Mononuclear cell (primary cell): ENCODE measurements around the gene PIP5K1B. TPM values are rescaled to one million over a fixed set of nuclear protein-coding genes. Genes with fewer than 3 reads are reported as not detected.
"Not testable (repeated sequence)": the region's sequence is repeated elsewhere in the genome, so short reads cannot be mapped to it uniquely, and the experiment has no call there.

Experiments
- H3K27me3 ChIP-seq: 2 replicates; pipeline ENCODE4 v1.6.0; 2011; ENCODE audit warnings: low read length, control low read depth; ENCODE audit not compliant: insufficient read depth
- H3K4me1 ChIP-seq: 2 replicates; pipeline ENCODE4 v1.5.1; 2011; ENCODE audit warnings: mild to moderate bottlenecking, low read length, control low read depth; ENCODE audit not compliant: insufficient read depth
- H3K4me3 ChIP-seq: 2 replicates; pipeline ENCODE4 v1.5.1; 2011; ENCODE audit warnings: mild to moderate bottlenecking, low read length, moderate library complexity
- H3K9me3 ChIP-seq: 2 replicates; pipeline ENCODE4 v1.5.1; 2011; ENCODE audit warnings: low read depth, mild to moderate bottlenecking, control low read depth, low read length
- total RNA-seq: library from RNA; depleted of rRNA; stranded (reverse); fragments of >200 nt; gene quantifications from one replicate; pipeline ENCODE4 v1.2.3, GENCODE V29; 2012

PIP5K1B gene
- total RNA-seq, 1 donor: 1.5 TPM

GRCh38 chr9:68699625-68700024, 5.4 kb upstream of the PIP5K1B start:
- not testable (repeated sequence) for H3K9me3 ChIP-seq, H3K4me3 ChIP-seq
- Histone ChIP-seq H3K4me1 (peaks cover 12% of the 10 kb centered on the region), H3K27me3 (peaks cover 16% of the 10 kb centered on the region)

GRCh38 chr9:68702493-68702892, 2.5 kb upstream of the PIP5K1B start:
- H3K4me3 ChIP-seq: no peak overlapping the region
- peaks cover 22% of the 10 kb centered on the region for H3K27me3 ChIP-seq
- peaks cover 30% of the 10 kb centered on the region for H3K4me1 ChIP-seq
- H3K9me3 ChIP-seq: no peaks in the 10 kb centered on the region

GRCh38 chr9:68703672-68704071, 1.4 kb upstream of the PIP5K1B start:
- peaks cover 17% of the 10 kb centered on the region for H3K27me3 ChIP-seq
- no peaks in the 10 kb centered on the region for H3K9me3 ChIP-seq
- H3K4me1 ChIP-seq: peaks cover 34% of the 10 kb centered on the region
- no peak overlapping the region for H3K4me3 ChIP-seq

- Histone ChIP-seq H3K4me3 (peak overlapping the region; percentile 56), H3K4me1 (peaks cover 33% of the 10 kb centered on the region), H3K27me3 (peaks cover 17% of the 10 kb centered on the region), H3K9me3 (no peaks in the 10 kb centered on the region)
These were observed 584 bp upstream of the PIP5K1B start for GRCh38 chr9:68704498-68704813.

- Histone ChIP-seq H3K27me3 (peaks cover 17% of the 10 kb centered on the region), H3K9me3 (no peaks in the 10 kb centered on the region), H3K4me3 (peak overlapping the region; percentile 56), H3K4me1 (peaks cover 35% of the 10 kb centered on the region)
These were observed 707 bp downstream of the PIP5K1B start for GRCh38 chr9:68705531-68706362.

- Histone ChIP-seq H3K4me3 (peak overlapping the region; percentile 56), H3K4me1 (peaks cover 35% of the 10 kb centered on the region), H3K9me3 (no peaks in the 10 kb centered on the region), H3K27me3 (peaks cover 17% of the 10 kb centered on the region)
These were observed 1.5 kb downstream of the PIP5K1B start for GRCh38 chr9:68706363-68707201.

GRCh38 chr9:68707801-68708488, 2.9 kb downstream of the PIP5K1B start:
- H3K9me3 ChIP-seq: no peaks in the 10 kb centered on the region
- no peak overlapping the region for H3K4me3 ChIP-seq
- peaks cover 35% of the 10 kb centered on the region for H3K4me1 ChIP-seq
- peaks cover 17% of the 10 kb centered on the region for H3K27me3 ChIP-seq

- H3K4me3 ChIP-seq: no peak overlapping the region
- H3K9me3 ChIP-seq: no peaks in the 10 kb centered on the region
- peaks cover 35% of the 10 kb centered on the region for H3K4me1 ChIP-seq
- peaks cover 14% of the 10 kb centered on the region for H3K27me3 ChIP-seq
These were observed 3.5 kb downstream of the PIP5K1B start for GRCh38 chr9:68708513-68708912.

- H3K4me3 ChIP-seq: no peak overlapping the region
- no peaks in the 10 kb centered on the region for H3K9me3 ChIP-seq
- H3K4me1 ChIP-seq: peaks cover 31% of the 10 kb centered on the region
- peaks cover 6% of the 10 kb centered on the region for H3K27me3 ChIP-seq
These were observed 4.5 kb downstream of the PIP5K1B start for GRCh38 chr9:68709291-68710110.

- Histone ChIP-seq H3K4me3 (no peak overlapping the region), H3K9me3 (no peaks in the 10 kb centered on the region), H3K4me1 (peaks cover 26% of the 10 kb centered on the region), H3K27me3 (peaks cover 6% of the 10 kb centered on the region)
These were observed 5.1 kb downstream of the PIP5K1B start for GRCh38 chr9:68710111-68710471.

GRCh38 chr9:68711281-68711680, 6.2 kb downstream of the PIP5K1B start:
- H3K4me1 ChIP-seq: peaks cover 20% of the 10 kb centered on the region

GRCh38 chr9:68711932-68712331, 6.9 kb downstream of the PIP5K1B start:
- Histone ChIP-seq H3K4me3 (no peak overlapping the region), H3K27me3 (no peaks in the 10 kb centered on the region), H3K4me1 (peaks cover 14% of the 10 kb centered on the region), H3K9me3 (no peaks in the 10 kb centered on the region)

More at GRCh38 chr9:68711281-68711680, 6.2 kb downstream of the PIP5K1B start:
- Histone ChIP-seq H3K27me3 (peaks cover 6% of the 10 kb centered on the region), H3K4me3 (no peak overlapping the region), H3K9me3 (no peaks in the 10 kb centered on the region)

GRCh38 chr9:68714416-68715180, 9.6 kb downstream of the PIP5K1B start:
- Histone ChIP-seq H3K9me3 (no peaks in the 10 kb centered on the region), H3K4me3 (no peak overlapping the region), H3K27me3 (no peaks in the 10 kb centered on the region), H3K4me1 (peaks cover under 1% of the 10 kb centered on the region)

- H3K4me3 ChIP-seq: no peak overlapping the region
- H3K4me1 ChIP-seq: no peaks in the 10 kb centered on the region
- H3K9me3 ChIP-seq: no peaks in the 10 kb centered on the region
These were observed 10.1 kb downstream of the PIP5K1B start for GRCh38 chr9:68715181-68715456.

More at GRCh38 chr9:68715181-68715456, 10.1 kb downstream of the PIP5K1B start:
- no peaks in the 10 kb centered on the region for H3K27me3 ChIP-seq
